Smooth muscle cell (in vitro differentiated cells): ENCODE data around the gene ANKRD42. TPM values are rescaled to one million over a fixed set of nuclear protein-coding genes. Genes with fewer than 3 reads are reported as not detected.

ENCODE experiments used
- DNase-seq: peaks from one replicate; lab custom pipeline; 2025; ENCODE audit not compliant: unreplicated experiment; lab: John Stamatoyannopoulos, UW
- H2AFZ ChIP-seq: fragments of 200-600 bp; sonication (generic); 2 replicates; pipeline ENCODE4 v1.6.0; 2016; ENCODE audit warnings: antibody characterized with exemption, low read depth, mild to moderate bottlenecking
- H3F3A ChIP-seq: fragments of 200-600 bp; sonication (generic); 2 replicates; pipeline ENCODE4 v1.6.0; 2017; ENCODE audit warnings: antibody characterized with exemption, low read depth
- H3K27ac ChIP-seq: fragments of 200-600 bp; sonication (generic); 2 replicates; pipeline ENCODE4 v1.5.1; 2016; ENCODE audit warnings: low read depth, mild to moderate bottlenecking
- H3K27me3 ChIP-seq: fragments of 200-600 bp; sonication (generic); 2 replicates; pipeline ENCODE4 v1.6.1; 2016; ENCODE audit warnings: low read depth, mild to moderate bottlenecking
- H3K36me3 ChIP-seq: fragments of 200-600 bp; sonication (generic); 2 replicates; pipeline ENCODE4 v1.5.1; 2016; ENCODE audit warnings: low read depth
- H3K4me1 ChIP-seq: fragments of 200-600 bp; sonication (generic); 2 replicates; pipeline ENCODE4 v1.5.1; 2016; ENCODE audit warnings: low read depth
- H3K4me2 ChIP-seq: fragments of 200-600 bp; sonication (generic); 2 replicates; pipeline ENCODE4 v1.6.0; 2016; ENCODE audit warnings: mild to moderate bottlenecking
- H3K4me3 ChIP-seq: fragments of 200-600 bp; sonication (generic); 2 replicates; pipeline ENCODE4 v1.5.1; 2016; ENCODE audit warnings: mild to moderate bottlenecking
- H3K79me2 ChIP-seq: fragments of 200-600 bp; sonication (generic); 2 replicates; pipeline ENCODE4 v1.6.0; 2016; ENCODE audit warnings: low read depth, mild to moderate bottlenecking
- H3K9ac ChIP-seq: fragments of 200-600 bp; sonication (generic); 2 replicates; pipeline ENCODE4 v1.6.0; 2016; ENCODE audit warnings: low read depth
- H3K9me3 ChIP-seq: fragments of 200-600 bp; sonication (generic); replicated peaks from 2 replicates; pipeline ENCODE4 v1.5.1; 2016; ENCODE audit warnings: low read depth
- H4K20me1 ChIP-seq: fragments of 200-600 bp; sonication (generic); 2 replicates; pipeline ENCODE4 v1.6.0; 2016; ENCODE audit warnings: low read depth
- CTCF ChIP-seq: fragments of 200-600 bp; sonication (generic); IDR thresholded peaks from 2 replicates; pipeline ENCODE4 v1.5.1; 2017; ENCODE audit warnings: borderline replicate concordance, mild to moderate bottlenecking, antibody characterized with exemption; ENCODE audit not compliant: insufficient read depth, poor library complexity, severe bottlenecking
- WGBS: methylation state at CpG from one replicate; pipeline ENCODE4 v1.1.7; 2016; ENCODE audit warnings: low lambda C conversion rate; 5-methylcytosine and 5-hydroxymethylcytosine counted together
- polyA plus RNA-seq: library from polyadenylated mRNA; unstranded; fragments of >200 nt; fragmentation: Nextera tagmentation; extraction: Ambion mirVana; gene quantifications from 2 replicates; pipeline ENCODE4 v1.2.1, GENCODE V29; 2016
- total RNA-seq: library from RNA; depleted of rRNA; stranded (reverse); fragments of >200 nt; gene quantifications from 2 replicates; pipeline ENCODE4 v1.2.3, GENCODE V29; 2014

ANKRD42 gene
- total and polyA plus RNA-seq, 2 experiments from 2014 or later = 16.2 to 16.4 TPM

- Histone ChIP-seq H3K9me3 (no peaks in the 10 kb centered on the region), H3K36me3 (no peaks in the 10 kb centered on the region), H3K9ac (no peak overlapping the region), H3K27me3 (no peaks in the 10 kb centered on the region), H3K4me1 (no peaks in the 10 kb centered on the region), H3K27ac (no peak overlapping the region), H3K79me2 (no peaks in the 10 kb centered on the region), H4K20me1 (no peaks in the 10 kb centered on the region), H3F3A (no peaks in the 10 kb centered on the region), H3K4me2 (no peak overlapping the region), H3K4me3 (no peak overlapping the region), H2AFZ (no peak overlapping the region)
- TF ChIP-seq CTCF = peak; percentile 12
- WGBS = 76% methylated on average over 8 of the region's 8 CpGs
- DNase-seq = no peak
These were observed 25.6 kb downstream of the ANKRD42 start for GRCh38 chr11:83219095-83219494.

- H3K9me3 ChIP-seq = no peaks in the 10 kb centered on the region
- DNase-seq = no peak
- H3K9ac ChIP-seq = no peak overlapping the region
- H3K36me3 ChIP-seq = no peaks in the 10 kb centered on the region
- no peaks in the 10 kb centered on the region for H3F3A ChIP-seq
- H3K4me1 ChIP-seq = no peaks in the 10 kb centered on the region
- no peak overlapping the region for H3K4me3 ChIP-seq
- H4K20me1 ChIP-seq = no peaks in the 10 kb centered on the region
- no peak for TF ChIP-seq CTCF
- WGBS = 88% methylated on average over 10 of the region's 10 CpGs
- H3K27ac ChIP-seq = no peak overlapping the region
- no peaks in the 10 kb centered on the region for H3K27me3 ChIP-seq
- H3K4me2 ChIP-seq = no peak overlapping the region
- no peaks in the 10 kb centered on the region for H3K79me2 ChIP-seq
- H2AFZ ChIP-seq = no peak overlapping the region
These were observed 26.7 kb downstream of the ANKRD42 start for GRCh38 chr11:83220260-83220659.

DNA sequence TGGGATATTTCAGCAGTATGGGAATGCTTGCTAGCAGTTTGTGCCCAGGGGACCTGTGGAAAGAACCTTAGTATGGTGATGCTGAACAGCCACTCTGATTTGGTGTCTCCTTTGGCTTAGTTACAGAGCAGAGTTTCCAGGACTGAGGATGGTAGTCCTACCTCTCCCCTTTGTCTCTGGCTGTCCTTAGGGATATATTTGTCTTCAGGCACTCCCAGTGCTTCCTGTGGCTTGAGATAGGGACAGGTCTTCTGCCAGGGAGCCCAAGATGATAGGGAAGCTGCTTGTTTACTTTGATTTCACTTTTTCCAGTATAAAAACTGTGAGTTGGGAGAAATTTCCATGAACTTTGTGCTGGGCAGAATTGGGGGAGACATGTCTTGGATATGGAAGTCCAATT lies 28.2 kb downstream of the ANKRD42 start:
- no peak overlapping the region for H3K9ac ChIP-seq

More for the DNA sequence above, 28.2 kb downstream of the ANKRD42 start:
- Histone ChIP-seq H3K36me3 (no peaks in the 10 kb centered on the region), H4K20me1 (no peaks in the 10 kb centered on the region), H3K4me3 (no peak overlapping the region), H3K79me2 (no peaks in the 10 kb centered on the region), H3K4me2 (no peak overlapping the region), H3K27me3 (no peaks in the 10 kb centered on the region), H2AFZ (no peak overlapping the region), H3K27ac (no peak overlapping the region), H3K4me1 (no peaks in the 10 kb centered on the region), H3F3A (no peaks in the 10 kb centered on the region), H3K9me3 (no peaks in the 10 kb centered on the region)
- TF ChIP-seq CTCF = no peak
- no peak for DNase-seq
